ACC112 (cell line): ENCODE data around the gene IKBKE.

ENCODE experiments used
- H2AFZ ChIP-seq: fragments of 200-600 bp; sonication (generic); one replicate; pipeline ENCODE4 v1.6.0; 2017; ENCODE audit warnings: antibody characterized with exemption, low read length; ENCODE audit not compliant: unreplicated experiment
- H3K27ac ChIP-seq: fragments of 200-600 bp; sonication (generic); 2 replicates; pipeline ENCODE4 v1.5.1; 2014; ENCODE audit warnings: low read depth, mild to moderate bottlenecking, antibody characterized with exemption, low read length, moderate library complexity
- H3K27me3 ChIP-seq: fragments of 200-600 bp; sonication (generic); 2 replicates; pipeline ENCODE4 v1.6.1; 2014; ENCODE audit warnings: mild to moderate bottlenecking, antibody characterized with exemption, low read length, moderate library complexity, mixed read lengths; ENCODE audit not compliant: insufficient read depth
- H3K36me3 ChIP-seq: fragments of 200-600 bp; sonication (generic); 2 replicates; pipeline ENCODE4 v1.6.1; 2016; ENCODE audit warnings: mild to moderate bottlenecking, antibody characterized with exemption, low read length, moderate library complexity, mixed read lengths; ENCODE audit not compliant: insufficient read depth
- H3K4me1 ChIP-seq: fragments of 200-600 bp; sonication (generic); one replicate; pipeline ENCODE4 v1.6.1; 2016; ENCODE audit warnings: low read length, mixed read lengths; ENCODE audit not compliant: insufficient read depth, unreplicated experiment, control insufficient read depth
- H3K4me3 ChIP-seq: fragments of 200-600 bp; sonication (generic); 2 replicates; pipeline ENCODE4 v1.5.1; 2014; ENCODE audit warnings: mild to moderate bottlenecking, low read depth, low read length
- H3K79me2 ChIP-seq: fragments of 200-600 bp; sonication (generic); one replicate; pipeline ENCODE4 v1.6.0; 2016; ENCODE audit warnings: low read length; ENCODE audit not compliant: control insufficient read depth, unreplicated experiment, insufficient read depth

Gene IKBKE

DNA sequence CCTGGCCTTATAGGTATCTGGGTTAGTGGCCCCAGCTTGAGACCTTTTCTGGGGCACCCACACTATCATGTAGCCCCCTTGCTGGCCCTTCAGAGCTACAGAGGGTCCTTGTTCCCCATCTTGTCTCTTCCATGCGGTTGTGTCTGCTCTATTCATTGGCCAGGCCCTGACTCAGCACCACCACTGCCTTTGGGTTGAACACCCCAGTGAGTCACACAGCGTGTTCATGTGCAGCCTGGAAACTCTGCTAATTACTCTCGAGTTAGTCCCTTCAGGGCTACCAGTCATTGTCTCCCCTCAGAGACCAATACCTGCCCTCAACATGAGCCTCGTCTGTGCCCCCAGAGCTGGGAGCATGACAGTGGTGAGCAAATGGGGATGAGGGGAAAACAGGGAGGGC is 28.2 kb upstream of the IKBKE start:
- Histone ChIP-seq H3K4me3 (no peak overlapping the region), H3K27ac (no peak overlapping the region), H3K27me3 (no peaks in the 10 kb centered on the region), H3K4me1 (peaks cover 6% of the 10 kb centered on the region), H3K79me2 (no peaks in the 10 kb centered on the region), H2AFZ (no peak overlapping the region), H3K36me3 (peaks cover 25% of the 10 kb centered on the region)

DNA sequence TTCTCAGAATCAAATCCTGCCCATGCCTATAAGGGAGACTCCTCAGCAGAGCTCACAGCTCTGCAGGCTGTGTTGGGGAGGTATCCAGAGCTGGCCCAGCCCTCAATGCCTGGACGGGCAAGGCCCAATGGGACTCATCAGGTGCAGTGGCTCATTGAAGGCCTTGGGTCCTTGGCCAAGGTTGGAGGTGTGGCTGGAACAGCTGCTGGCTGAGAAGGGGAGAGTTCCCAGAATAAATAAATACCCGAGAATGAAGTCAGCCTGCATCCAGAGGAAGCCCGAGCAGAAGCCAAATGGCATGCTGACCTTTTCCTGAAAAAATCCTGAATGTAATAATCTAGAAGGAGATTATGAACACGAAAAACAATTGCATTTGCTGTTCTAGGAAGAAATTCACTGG is 25.2 kb upstream of the IKBKE start:
- H3K27ac ChIP-seq, result no peak overlapping the region
- H3K4me3 ChIP-seq, result no peak overlapping the region
- no peaks in the 10 kb centered on the region for H3K27me3 ChIP-seq
- no peak overlapping the region for H2AFZ ChIP-seq
- H3K4me1 ChIP-seq, result peaks cover 6% of the 10 kb centered on the region
- H3K36me3 ChIP-seq, result peaks cover 20% of the 10 kb centered on the region
- no peaks in the 10 kb centered on the region for H3K79me2 ChIP-seq

DNA sequence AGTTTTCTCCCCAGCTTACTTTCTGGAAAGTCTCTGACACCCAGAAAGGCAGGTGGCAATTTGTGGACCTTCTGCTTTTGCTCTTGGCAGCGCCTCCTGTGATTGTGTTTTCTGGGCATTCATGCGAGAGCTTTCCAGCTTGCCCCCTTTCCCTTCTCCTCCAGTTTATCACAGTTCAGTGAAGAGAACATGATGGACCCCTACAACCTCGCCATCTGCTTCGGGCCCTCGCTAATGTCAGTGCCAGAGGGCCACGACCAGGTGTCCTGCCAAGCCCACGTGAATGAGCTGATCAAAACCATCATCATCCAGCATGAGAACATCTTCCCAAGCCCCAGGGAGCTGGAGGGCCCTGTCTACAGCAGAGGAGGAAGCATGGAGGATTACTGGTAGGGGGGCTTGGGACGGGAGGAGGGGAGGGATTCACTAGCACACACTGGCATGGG is 24.3 kb upstream of the IKBKE start:
- no peak overlapping the region for H2AFZ ChIP-seq
- no peak overlapping the region for H3K27ac ChIP-seq
- H3K36me3 ChIP-seq, result peaks cover 20% of the 10 kb centered on the region
- no peaks in the 10 kb centered on the region for H3K79me2 ChIP-seq
- peaks cover 6% of the 10 kb centered on the region for H3K4me1 ChIP-seq
- no peaks in the 10 kb centered on the region for H3K27me3 ChIP-seq
- H3K4me3 ChIP-seq, result no peak overlapping the region

DNA sequence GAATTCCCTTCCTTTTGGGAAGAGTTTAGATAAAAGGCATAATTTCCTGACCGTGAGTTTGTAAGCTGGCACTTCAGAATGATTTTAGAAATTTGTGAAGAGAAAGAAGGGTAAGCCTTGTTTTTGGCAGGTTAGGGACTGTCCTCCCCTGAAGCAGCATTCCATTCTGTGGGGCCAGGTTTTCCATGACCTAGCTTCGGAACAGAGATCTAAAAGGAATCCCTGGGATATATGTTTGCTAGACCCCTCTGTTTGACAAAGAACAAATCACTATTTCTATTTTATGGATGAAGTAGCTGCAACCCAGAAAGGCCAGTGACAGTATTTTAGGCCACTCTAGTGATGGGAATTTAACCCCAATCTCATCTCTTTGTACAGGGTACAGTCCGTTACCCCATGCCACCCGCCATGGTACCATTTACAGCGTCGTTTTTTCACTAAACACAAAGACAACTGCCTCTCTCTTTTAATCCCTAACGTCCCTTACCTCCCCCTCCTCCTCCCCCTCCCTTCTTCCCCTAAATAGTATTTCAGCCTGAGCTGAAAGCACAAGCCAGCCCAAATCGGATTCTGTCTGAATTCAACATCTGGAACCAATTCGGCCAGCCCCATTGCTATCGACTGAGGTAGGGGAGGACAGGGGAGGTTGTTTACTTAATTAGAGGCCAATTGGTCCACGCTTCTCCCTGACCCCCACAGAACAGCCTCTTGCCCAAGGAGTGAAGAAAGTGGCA is 23.4 kb upstream of the IKBKE start:
- Histone ChIP-seq H3K4me3 (no peak overlapping the region), H3K36me3 (peaks cover 22% of the 10 kb centered on the region), H3K27ac (no peak overlapping the region), H3K79me2 (no peaks in the 10 kb centered on the region), H3K4me1 (peaks cover 2% of the 10 kb centered on the region), H3K27me3 (no peaks in the 10 kb centered on the region), H2AFZ (no peak overlapping the region)

DNA sequence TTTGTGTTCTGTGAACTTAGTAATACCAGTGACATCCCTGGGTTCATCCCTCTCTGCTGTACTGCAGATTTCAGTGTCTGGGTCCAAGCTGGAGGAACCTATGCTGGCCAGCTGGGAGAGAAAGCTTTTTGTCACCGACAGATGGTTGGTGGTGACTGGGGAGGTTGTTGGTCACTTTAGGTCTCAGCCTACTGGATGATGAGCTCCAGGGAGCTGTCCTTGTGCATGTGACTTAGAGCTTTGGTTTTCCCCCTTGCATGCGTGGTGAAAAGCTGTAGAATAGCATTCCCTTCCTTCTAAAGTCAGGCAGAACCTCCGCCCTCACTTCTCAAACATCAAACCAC is 22.9 kb upstream of the IKBKE start:
- no peak overlapping the region for H2AFZ ChIP-seq
- peaks cover 22% of the 10 kb centered on the region for H3K36me3 ChIP-seq
- H3K79me2 ChIP-seq, result no peaks in the 10 kb centered on the region
- H3K4me1 ChIP-seq, result no peaks in the 10 kb centered on the region
- H3K27ac ChIP-seq, result no peak overlapping the region
- no peaks in the 10 kb centered on the region for H3K27me3 ChIP-seq
- no peak overlapping the region for H3K4me3 ChIP-seq

DNA sequence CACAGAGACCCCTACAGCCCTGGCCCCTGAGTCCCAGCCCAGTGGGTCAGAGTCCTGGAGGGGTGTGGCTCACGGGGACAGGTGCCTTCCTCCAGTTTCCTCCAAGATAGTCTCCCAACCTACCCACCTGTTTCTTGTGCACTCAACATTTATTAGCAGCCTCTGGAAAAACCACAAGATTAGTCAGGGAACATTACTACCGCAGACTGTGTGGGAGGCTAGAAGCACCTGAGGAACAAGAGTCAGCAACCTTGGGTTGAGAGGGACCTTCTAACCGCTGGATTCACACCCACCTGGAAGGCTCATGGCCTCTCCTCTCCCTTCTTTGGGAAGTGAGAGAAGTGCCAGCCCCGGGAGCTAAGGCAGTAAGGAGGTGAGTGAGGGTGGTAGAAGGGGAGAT is 22.5 kb upstream of the IKBKE start:
- peaks cover 22% of the 10 kb centered on the region for H3K36me3 ChIP-seq
- H2AFZ ChIP-seq, result no peak overlapping the region
- no peaks in the 10 kb centered on the region for H3K79me2 ChIP-seq
- H3K27me3 ChIP-seq, result no peaks in the 10 kb centered on the region
- H3K27ac ChIP-seq, result no peak overlapping the region
- no peak overlapping the region for H3K4me3 ChIP-seq
- H3K4me1 ChIP-seq, result no peaks in the 10 kb centered on the region

DNA sequence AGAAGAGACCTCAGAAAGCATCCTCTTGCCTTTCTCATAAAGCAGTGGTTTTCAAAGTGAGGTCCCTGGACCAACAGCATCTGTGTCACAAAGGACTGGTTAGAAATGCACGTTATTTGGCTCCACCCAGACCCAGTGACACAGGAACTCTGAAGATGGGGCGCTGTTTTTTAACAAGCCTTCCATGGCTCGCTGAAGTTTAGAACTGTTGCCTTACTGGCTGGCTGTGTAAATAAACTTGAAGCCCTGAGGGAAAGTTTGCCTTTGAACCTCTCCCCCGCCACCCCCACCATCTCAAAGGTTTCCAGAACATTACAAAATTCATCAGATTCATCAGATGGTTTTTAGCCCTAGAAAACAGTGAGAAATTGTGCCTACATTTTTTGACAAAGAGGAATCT is 21.8 kb upstream of the IKBKE start:
- Histone ChIP-seq H2AFZ (no peak overlapping the region), H3K36me3 (peaks cover 22% of the 10 kb centered on the region), H3K4me3 (no peak overlapping the region), H3K4me1 (no peaks in the 10 kb centered on the region), H3K27me3 (no peaks in the 10 kb centered on the region), H3K27ac (no peak overlapping the region), H3K79me2 (no peaks in the 10 kb centered on the region)

DNA sequence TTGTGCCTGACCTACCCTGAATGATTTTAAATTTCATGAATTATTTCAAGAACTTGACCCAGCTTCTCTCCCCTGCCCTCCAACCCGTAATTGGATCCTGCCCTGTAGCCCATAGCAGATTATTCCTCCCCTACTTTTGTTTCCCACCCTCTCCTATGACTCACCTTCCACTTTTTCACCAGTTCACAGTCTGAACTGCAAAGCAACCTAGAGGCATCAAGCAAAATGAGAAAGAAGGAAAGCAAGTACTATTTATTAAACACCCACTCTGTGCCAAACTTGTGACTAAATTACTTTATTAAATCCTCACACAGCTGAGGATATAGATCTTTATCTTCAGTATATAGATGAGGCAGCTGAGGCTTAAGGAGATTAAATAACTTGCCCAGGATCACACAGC is 20.7 kb upstream of the IKBKE start:
- Histone ChIP-seq H2AFZ (no peak overlapping the region), H3K27ac (no peak overlapping the region), H3K79me2 (no peaks in the 10 kb centered on the region), H3K4me3 (no peak overlapping the region), H3K36me3 (peaks cover 22% of the 10 kb centered on the region), H3K27me3 (no peaks in the 10 kb centered on the region), H3K4me1 (no peaks in the 10 kb centered on the region)

DNA sequence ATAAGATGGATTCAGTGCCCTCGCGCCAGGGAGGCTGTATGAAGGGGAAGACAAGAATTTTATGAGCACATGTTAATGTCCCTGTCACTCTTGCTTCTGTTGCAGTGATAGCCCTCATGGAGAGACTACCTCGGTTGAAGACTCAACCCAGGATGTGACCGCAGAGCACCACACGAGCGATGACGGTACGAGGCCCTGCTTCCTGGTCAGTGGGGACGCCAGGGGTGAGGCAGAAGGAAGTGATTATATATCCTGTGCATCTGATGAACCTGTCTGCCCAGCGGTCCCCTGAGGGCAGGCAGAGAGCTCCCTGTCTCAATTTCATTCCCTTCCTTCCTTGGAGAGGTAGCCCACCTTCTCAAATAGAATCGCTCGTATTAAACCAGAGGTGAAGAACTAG is 20.0 kb upstream of the IKBKE start:
- peaks cover 22% of the 10 kb centered on the region for H3K36me3 ChIP-seq

DNA sequence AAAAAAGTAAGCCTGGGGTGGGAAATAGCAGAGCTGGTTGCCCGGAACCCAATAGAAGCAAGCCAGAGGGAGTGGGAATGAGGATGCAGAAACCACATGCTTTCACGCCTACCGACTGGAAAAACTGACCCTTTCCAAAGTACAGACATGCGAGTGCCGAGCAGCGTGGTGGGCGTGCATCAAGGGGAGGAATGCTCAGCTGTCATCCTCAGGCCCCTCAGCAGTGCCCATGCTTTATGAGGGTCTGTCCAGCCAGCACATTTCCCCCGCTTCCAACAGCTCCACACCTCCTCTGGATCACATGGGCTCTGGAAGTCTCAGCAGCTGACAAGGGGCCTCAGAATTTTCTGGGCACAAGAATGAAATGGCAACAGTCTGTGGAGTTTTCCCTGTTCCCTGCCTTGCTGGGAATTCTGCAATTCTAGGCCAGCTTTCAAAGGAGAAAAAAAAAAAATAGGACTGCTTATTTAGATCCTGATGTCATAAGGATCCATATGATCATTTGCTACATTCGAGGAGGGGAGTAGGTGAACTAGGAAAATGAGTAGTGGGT is 19.1 kb upstream of the IKBKE start:
- no peaks in the 10 kb centered on the region for H3K27me3 ChIP-seq

More for the DNA sequence above, 20.0 kb upstream of the IKBKE start:
- H3K79me2 ChIP-seq, result no peaks in the 10 kb centered on the region
- no peak overlapping the region for H3K27ac ChIP-seq
- no peak overlapping the region for H3K4me3 ChIP-seq
- no peaks in the 10 kb centered on the region for H3K27me3 ChIP-seq
- H2AFZ ChIP-seq, result no peak overlapping the region
- no peaks in the 10 kb centered on the region for H3K4me1 ChIP-seq

DNA sequence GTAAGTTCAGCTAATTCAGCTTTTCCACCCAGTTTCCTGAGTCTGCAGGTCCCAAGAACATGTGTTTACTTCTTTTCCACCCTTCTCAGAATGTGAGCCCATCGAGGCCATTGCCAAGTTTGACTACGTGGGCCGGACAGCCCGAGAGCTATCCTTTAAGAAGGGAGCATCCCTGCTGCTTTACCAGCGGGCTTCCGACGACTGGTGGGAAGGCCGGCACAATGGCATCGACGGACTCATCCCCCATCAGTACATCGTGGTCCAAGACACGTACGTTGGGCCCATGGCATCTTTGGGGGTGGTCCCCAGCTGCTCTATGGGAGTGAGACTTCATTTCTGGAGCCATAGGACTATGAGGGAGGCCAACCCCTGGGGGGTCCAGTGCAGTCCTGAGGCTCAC is 17.2 kb upstream of the IKBKE start:
- Histone ChIP-seq H3K27ac (no peak overlapping the region), H3K4me3 (no peak overlapping the region)

More for the DNA sequence above, 19.1 kb upstream of the IKBKE start:
- peaks cover 3% of the 10 kb centered on the region for H3K4me1 ChIP-seq
- H3K79me2 ChIP-seq, result no peaks in the 10 kb centered on the region
- no peak overlapping the region for H3K4me3 ChIP-seq
- peaks cover 20% of the 10 kb centered on the region for H3K36me3 ChIP-seq
- H3K27ac ChIP-seq, result no peak overlapping the region
- no peak overlapping the region for H2AFZ ChIP-seq

More for the DNA sequence above, 17.2 kb upstream of the IKBKE start:
- Histone ChIP-seq H3K36me3 (peaks cover 16% of the 10 kb centered on the region), H3K79me2 (no peaks in the 10 kb centered on the region), H3K27me3 (no peaks in the 10 kb centered on the region), H3K4me1 (peaks cover 18% of the 10 kb centered on the region), H2AFZ (no peak overlapping the region)
